T-helper 1 cell treated with Interleukin-12 subunit alpha and Interleukin-12 subunit beta and Interleukin-4 antibody, amounts not matched to agents 30 μg/mL and 1 μg/mL, for 36 hours (primary cell): ENCODE results near the gene RTCA.
A peak's percentile ranks its signal among the peaks of the same experiment; 100 is the strongest.
"Not testable (repeated sequence)": the region's sequence is repeated elsewhere in the genome, so short reads cannot be mapped to it uniquely, and the experiment has no call there.

Experiments used
- H3K27ac Mint-ChIP-seq: one replicate; pipeline ENCODE4 v1.8.0; 2021; ENCODE audit warnings: mild to moderate bottlenecking, mixed read lengths
- H3K27me3 Mint-ChIP-seq: one replicate; pipeline ENCODE4 v1.8.0; 2021; ENCODE audit warnings: low read depth, mixed read lengths
- H3K36me3 Mint-ChIP-seq: one replicate; pipeline ENCODE4 v1.8.0; 2021; ENCODE audit warnings: low read depth, mixed read lengths
- H3K4me1 Mint-ChIP-seq: one replicate; pipeline ENCODE4 v1.8.0; 2021; ENCODE audit warnings: low read depth, mixed read lengths
- H3K4me3 Mint-ChIP-seq: one replicate; pipeline ENCODE4 v1.8.0; 2021; ENCODE audit warnings: mild to moderate bottlenecking, moderate library complexity, mixed read lengths
- H3K9me3 Mint-ChIP-seq: one replicate; pipeline ENCODE4 v1.8.0; 2021; ENCODE audit warnings: mixed read lengths

RTCA gene

DNA sequence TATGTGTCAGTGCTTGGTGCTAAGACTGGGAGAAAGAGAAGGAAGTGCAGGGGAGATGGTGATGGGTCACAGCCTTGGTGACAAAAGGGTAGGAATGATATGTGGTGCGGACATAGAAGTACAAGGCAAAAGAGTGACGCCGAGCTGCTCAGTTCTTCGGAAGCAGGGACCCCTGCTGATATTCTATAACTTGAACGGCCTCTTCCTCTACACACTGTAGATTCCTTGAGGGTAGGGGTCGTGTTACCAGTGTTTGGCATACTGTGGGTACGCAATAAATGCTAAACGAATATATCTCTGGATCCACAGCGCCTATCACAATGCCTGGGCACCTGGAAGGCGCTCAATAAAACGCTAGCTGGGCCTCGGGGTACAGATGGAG lies 16.9 kb upstream of the RTCA start:
- Mint-ChIP-seq H3K27me3 (peaks cover 11% of the 10 kb centered on the region), H3K27ac (no peak overlapping the region), H3K4me3 (no peak overlapping the region), H3K36me3 (peaks cover under 1% of the 10 kb centered on the region), H3K4me1 (peaks cover 9% of the 10 kb centered on the region), H3K9me3 (no peaks in the 10 kb centered on the region)

DNA sequence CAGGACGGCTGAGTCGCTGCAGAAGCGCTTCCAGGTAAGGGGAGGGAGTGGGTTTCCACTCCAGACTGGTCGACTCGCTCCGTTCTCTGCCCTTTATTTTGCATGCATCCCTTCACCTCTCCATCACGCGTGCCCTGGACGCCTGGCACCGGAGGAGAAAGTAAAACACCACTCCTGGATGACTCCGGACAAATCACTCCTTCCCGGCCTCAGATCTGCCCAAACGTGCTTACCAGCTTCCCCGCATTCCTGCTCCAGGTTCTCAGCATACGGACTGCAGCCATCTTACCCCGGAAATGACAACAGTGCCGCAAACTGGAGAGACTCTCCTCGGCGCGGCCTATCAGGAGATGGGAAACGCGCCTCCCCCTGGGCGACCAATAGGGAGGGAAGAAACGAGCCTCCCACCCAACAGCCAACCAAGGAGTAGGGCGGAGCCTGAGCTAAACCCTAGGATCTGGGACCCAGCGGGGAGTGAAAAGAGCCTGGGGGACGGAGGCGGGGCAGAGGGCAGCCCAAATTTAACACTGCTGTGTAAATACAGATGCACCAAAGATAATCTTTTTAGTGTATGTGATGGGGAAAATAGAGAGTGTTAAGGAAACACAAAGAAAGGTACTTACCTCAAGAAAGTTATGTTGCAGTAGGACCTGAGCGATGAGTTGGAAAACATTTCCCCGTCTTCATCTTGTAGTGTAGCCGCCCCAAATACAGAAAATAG lies 16.3 kb upstream of the RTCA start, which contains the start of gene DBT:
Gene DBT (minus strand): TSS at position 298 of the 721 bp plus-strand sequence. CDS start 14 bp downstream, at position 284.
- no peaks in the 10 kb centered on the region for H3K9me3 Mint-ChIP-seq
- H3K27ac Mint-ChIP-seq = no peak within 1 kb of the TSS
- peaks cover 11% of the 10 kb centered on the region for H3K27me3 Mint-ChIP-seq
- H3K4me1 Mint-ChIP-seq = peaks cover 9% of the 10 kb centered on the region
- H3K36me3 Mint-ChIP-seq = no peaks in the 10 kb centered on the region
- H3K4me3 Mint-ChIP-seq = no peak within 1 kb of the TSS

DNA sequence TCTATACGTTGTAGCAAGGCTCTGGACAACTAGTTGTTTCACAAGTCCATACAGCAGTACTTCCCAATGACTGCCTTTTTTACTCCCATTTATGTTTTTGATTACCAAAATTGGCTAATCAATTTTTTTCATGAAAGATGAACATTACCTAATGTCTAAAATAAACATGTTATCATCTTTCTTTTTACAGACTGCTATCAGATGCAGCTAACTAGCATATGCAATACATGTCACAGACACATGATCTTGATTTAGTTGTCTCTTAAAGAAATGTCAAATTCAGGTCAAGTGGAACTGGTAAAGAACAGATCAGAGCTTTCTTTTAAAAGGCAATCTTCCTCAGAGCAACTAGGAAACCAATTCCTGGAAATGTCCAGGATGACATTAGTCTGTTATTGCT lies 15.8 kb upstream of the RTCA start:
- no peaks in the 10 kb centered on the region for H3K9me3 Mint-ChIP-seq
- no peak overlapping the region for H3K4me3 Mint-ChIP-seq
- no peak overlapping the region for H3K27ac Mint-ChIP-seq
- peaks cover 9% of the 10 kb centered on the region for H3K4me1 Mint-ChIP-seq
- H3K36me3 Mint-ChIP-seq = no peaks in the 10 kb centered on the region
- peaks cover 11% of the 10 kb centered on the region for H3K27me3 Mint-ChIP-seq

DNA sequence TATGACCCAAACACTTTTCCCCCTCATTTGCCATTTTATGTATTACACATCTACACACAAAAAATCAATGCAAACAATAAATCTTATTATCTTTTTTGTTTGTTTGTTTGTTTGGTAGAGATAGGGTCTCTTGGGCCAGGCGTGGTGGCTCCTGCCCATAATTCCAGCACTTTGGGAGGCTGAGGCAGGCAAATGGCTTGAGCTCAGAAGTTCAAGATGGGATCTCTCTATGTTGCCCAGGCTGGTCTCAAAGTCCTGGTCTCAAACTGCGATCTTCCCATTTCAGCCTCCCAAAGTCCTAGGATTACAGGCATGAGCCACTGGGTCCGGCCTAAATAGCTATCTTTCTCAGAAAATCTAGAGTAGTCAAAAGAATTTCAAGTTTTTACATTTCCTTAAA lies 15.2 kb upstream of the RTCA start:
- Mint-ChIP-seq H3K36me3 (no peaks in the 10 kb centered on the region), H3K27me3 (peaks cover 11% of the 10 kb centered on the region)

DNA sequence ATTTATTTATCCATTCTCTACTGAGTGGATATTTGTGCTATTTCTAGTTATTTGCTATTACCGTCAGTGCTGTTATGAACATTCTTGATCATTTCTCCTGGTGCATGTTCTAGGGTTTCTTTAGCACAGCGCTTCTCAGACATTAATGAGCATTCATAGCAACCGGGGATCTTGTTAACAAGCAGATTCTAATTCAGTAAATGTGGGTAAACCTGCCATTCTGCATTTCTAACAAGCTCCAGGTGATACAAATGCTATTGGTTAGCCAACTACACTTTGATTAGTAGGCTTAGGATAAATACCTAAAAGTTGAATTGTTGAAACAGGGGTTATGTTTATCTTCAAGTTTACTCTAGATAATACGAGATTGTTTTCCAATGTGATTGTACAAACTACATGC lies 13.1 kb upstream of the RTCA start:
- no peak overlapping the region for H3K4me3 Mint-ChIP-seq
- H3K4me1 Mint-ChIP-seq = peaks cover 5% of the 10 kb centered on the region

More for the DNA sequence above, 15.2 kb upstream of the RTCA start:
- H3K9me3 Mint-ChIP-seq = no peaks in the 10 kb centered on the region
- no peak overlapping the region for H3K27ac Mint-ChIP-seq
- H3K4me3 Mint-ChIP-seq = no peak overlapping the region
- peaks cover 9% of the 10 kb centered on the region for H3K4me1 Mint-ChIP-seq

DNA sequence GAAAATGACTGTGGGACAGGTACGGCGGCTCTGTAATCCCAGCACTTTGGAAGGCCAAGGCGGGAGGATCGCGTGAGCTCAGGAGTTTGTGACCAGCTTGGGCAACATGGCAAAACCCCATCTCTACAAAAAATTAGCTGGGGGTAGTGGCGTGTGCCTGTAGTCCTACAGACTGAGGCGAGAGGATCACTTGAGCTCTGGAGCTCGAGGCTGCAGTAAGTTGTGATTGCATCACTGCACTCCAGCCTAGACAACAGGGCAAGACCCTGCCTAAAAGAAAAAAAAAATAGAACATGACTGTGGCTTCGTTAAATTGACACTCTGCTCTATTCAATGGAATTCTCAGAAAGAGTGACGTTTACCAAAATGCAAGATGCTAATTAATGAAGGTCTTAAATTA lies 12.5 kb upstream of the RTCA start:
- H3K9me3 Mint-ChIP-seq = no peaks in the 10 kb centered on the region
- H3K27ac Mint-ChIP-seq = no peak overlapping the region
- peaks cover 5% of the 10 kb centered on the region for H3K4me1 Mint-ChIP-seq
- H3K36me3 Mint-ChIP-seq = no peaks in the 10 kb centered on the region
- H3K27me3 Mint-ChIP-seq = peaks cover 14% of the 10 kb centered on the region
- no peak overlapping the region for H3K4me3 Mint-ChIP-seq

More for the DNA sequence above, 13.1 kb upstream of the RTCA start:
- no peak overlapping the region for H3K27ac Mint-ChIP-seq
- H3K27me3 Mint-ChIP-seq = peaks cover 14% of the 10 kb centered on the region
- H3K36me3 Mint-ChIP-seq = no peaks in the 10 kb centered on the region
- no peaks in the 10 kb centered on the region for H3K9me3 Mint-ChIP-seq

DNA sequence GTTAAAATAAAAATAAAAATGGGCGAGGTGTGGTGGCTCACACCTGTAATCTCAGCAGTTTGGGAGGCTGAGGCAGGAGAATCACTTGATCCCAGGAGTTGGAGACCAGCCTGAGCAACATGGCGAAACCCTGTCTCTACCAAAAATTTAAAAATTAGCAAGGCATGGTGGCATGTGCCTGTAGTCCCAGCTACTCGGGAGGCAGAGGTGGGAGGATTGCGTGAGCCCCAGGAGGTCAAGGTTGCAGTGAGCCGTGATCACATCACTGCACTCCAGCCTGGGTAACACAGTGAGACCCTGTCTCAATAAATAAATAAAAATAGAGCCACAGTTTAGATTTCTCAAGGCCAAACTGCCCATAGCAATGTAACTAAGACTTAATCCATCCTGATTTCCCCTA lies 9.7 kb upstream of the RTCA start:
- H3K27me3 Mint-ChIP-seq = peaks cover 18% of the 10 kb centered on the region
- H3K4me1 Mint-ChIP-seq, H3K27ac Mint-ChIP-seq, H3K4me3 Mint-ChIP-seq, H3K36me3 Mint-ChIP-seq, H3K9me3 Mint-ChIP-seq: not testable (repeated sequence)

DNA sequence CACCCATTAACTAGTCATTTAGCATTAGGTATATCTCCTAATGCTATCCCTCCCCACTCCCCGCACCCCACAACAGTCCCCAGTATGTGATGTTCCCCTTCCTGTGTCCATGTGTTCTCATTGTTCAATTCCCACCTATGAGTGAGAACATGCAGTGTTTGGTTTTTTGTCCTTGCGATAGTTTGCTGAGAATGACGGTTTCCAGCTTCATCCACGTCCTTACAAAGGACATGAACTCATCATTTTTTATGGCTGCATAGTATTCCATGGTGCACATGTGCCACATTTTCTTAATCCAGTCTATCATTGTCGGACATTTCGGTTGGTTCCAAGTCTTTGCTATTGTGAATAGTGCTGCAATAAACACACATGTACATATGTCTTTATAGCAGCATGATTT lies 7.6 kb upstream of the RTCA start:
- Mint-ChIP-seq H3K9me3 (peaks cover 12% of the 10 kb centered on the region), H3K36me3 (peaks cover 15% of the 10 kb centered on the region), H3K27me3 (peaks cover 14% of the 10 kb centered on the region)
- H3K4me1 Mint-ChIP-seq, H3K4me3 Mint-ChIP-seq, H3K27ac Mint-ChIP-seq: not testable (repeated sequence)

DNA sequence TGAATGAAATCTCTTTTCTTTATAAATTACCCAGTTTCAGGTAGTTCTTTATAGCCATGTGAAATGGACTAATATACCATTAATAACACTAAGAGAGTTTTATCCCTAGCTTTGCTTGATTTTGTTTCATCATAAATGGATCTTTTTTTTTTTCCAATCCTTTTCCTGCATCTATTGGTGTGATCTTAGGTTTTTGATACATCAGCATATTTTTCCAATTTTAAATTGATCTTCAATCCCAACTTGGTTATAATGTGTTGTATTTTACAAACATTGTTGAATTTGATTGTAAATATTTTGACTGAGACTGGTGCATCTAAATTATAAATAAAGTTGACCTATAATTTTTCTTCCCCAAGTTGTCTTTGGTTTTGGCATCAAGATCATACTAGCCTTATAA lies 4.3 kb upstream of the RTCA start:
- Mint-ChIP-seq H3K36me3 (peaks cover 28% of the 10 kb centered on the region), H3K9me3 (peaks cover 12% of the 10 kb centered on the region), H3K27ac (no peak overlapping the region), H3K4me1 (peaks cover 6% of the 10 kb centered on the region), H3K4me3 (no peak overlapping the region), H3K27me3 (peaks cover 9% of the 10 kb centered on the region)

DNA sequence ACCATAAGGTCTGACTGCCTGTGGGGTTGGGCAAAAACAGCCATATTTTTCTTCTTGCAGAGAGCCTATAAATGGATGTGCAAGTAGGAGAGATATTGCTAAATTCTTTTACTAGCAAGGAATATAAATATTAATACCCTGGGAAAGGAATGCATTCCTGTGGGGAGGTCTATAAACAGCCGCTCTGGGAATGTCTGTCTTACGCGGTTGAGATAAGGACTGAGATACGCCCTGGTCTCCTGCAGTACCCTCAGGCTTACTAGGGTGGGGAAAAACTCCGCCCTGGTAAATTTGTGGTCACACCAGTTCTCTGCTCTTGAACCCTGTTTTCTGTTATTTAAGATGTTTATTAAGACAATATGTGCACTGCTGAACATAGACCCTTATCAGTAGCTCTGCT lies 1.9 kb upstream of the RTCA start:
- not testable (repeated sequence) for H3K27me3 Mint-ChIP-seq, H3K27ac Mint-ChIP-seq, H3K4me3 Mint-ChIP-seq
- Mint-ChIP-seq H3K9me3 (peaks cover 12% of the 10 kb centered on the region), H3K36me3 (peaks cover 37% of the 10 kb centered on the region), H3K4me1 (peaks cover 19% of the 10 kb centered on the region)

DNA sequence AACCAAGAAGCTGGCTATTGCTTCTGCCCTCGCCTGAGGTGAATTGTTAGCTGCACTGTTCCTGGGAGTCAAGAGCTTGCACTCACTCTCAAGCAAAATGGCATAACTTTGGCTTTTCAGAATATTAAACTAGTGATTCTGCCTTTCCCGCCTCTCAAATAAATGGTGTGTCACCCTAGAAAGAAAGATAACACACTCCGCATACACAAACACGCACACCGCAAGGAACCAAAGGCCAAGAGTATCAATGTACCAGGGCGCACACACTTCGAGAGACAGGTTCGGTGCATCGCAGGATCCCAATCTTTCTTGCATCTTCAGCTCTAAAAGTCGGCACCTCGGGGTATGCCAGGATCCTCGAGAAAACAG lies 470 bp upstream of the RTCA start:
- H3K4me1 Mint-ChIP-seq = peaks cover 25% of the 10 kb centered on the region
- H3K9me3 Mint-ChIP-seq = peaks cover 6% of the 10 kb centered on the region
- H3K27ac Mint-ChIP-seq = peak overlapping the region; percentile 100
- peaks cover 42% of the 10 kb centered on the region for H3K36me3 Mint-ChIP-seq
- peak overlapping the region; percentile 100 for H3K4me3 Mint-ChIP-seq
- peaks cover 5% of the 10 kb centered on the region for H3K27me3 Mint-ChIP-seq

DNA sequence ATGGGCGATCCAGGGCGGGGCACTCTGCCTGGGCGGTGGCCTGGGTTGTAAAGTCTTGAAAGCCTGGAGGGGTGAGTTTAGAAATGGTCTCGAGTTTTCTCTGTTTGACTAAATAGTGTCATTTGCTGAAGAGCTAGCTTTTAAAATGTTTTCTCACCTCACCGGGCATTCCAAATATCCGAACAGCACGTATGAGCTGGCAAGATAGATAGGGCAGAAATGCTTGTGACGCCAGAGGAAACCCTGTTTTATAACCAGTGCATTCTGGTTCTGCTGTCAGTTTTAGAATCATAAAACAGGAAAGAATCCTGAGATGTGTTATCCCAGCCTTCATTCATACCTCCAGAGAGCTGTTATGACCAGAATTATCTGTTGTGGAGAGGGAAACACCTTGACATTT lies 725 bp downstream of the RTCA start:
- peak overlapping the region; percentile 100 for H3K27ac Mint-ChIP-seq
- peaks cover 2% of the 10 kb centered on the region for H3K27me3 Mint-ChIP-seq
- H3K4me1 Mint-ChIP-seq = peaks cover 31% of the 10 kb centered on the region
- peak overlapping the region; percentile 100 for H3K4me3 Mint-ChIP-seq
- peaks cover 50% of the 10 kb centered on the region for H3K36me3 Mint-ChIP-seq
- peaks cover 2% of the 10 kb centered on the region for H3K9me3 Mint-ChIP-seq

DNA sequence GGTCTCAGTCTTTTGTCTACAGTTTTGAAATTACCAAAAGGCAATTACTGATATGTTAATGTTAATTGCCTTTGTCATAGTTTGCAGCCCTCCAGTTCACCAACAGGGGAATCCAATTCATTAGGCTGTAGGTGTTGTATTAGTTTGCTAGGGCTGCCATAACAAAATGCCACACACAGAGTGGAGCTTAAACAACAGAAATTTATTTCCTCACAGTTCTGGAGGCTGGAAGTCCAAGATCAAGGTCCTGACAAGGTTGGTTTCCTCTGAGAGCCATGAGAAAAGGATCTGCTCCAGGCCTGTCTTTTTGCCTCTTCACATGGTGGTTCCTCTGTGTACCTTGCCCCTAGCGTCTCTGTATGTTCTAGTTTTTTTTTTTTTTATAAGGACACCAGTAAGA lies 1.3 kb downstream of the RTCA start:
- Mint-ChIP-seq H3K9me3 (no peaks in the 10 kb centered on the region), H3K4me1 (peaks cover 32% of the 10 kb centered on the region), H3K27ac (peak overlapping the region; percentile 21), H3K27me3 (no peaks in the 10 kb centered on the region), H3K36me3 (peaks cover 52% of the 10 kb centered on the region), H3K4me3 (peak overlapping the region; percentile 100)

DNA sequence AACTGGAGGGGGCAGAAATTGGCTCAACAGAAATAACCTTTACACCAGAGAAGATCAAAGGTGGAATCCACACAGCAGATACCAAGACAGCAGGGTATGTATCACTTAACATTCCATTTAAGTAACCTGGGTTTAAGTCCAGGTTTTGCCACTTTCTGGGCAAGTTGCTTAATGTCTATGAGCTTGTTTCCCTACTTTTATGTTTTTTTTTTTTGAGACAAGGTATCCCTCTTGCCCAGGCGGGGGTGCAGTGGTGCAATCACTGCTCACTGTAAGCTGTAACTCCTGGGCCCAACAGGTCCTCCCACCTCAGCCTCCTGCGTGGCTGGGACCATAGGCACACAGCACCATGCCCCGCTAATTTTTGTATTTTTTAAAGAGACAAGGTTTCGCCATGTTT lies 2.2 kb downstream of the RTCA start:
- no peaks in the 10 kb centered on the region for H3K27me3 Mint-ChIP-seq
- peaks cover 48% of the 10 kb centered on the region for H3K36me3 Mint-ChIP-seq
- peak overlapping the region; percentile 23 for H3K27ac Mint-ChIP-seq
- no peaks in the 10 kb centered on the region for H3K9me3 Mint-ChIP-seq
- peaks cover 32% of the 10 kb centered on the region for H3K4me1 Mint-ChIP-seq
- H3K4me3 Mint-ChIP-seq = peak overlapping the region; percentile 100

DNA sequence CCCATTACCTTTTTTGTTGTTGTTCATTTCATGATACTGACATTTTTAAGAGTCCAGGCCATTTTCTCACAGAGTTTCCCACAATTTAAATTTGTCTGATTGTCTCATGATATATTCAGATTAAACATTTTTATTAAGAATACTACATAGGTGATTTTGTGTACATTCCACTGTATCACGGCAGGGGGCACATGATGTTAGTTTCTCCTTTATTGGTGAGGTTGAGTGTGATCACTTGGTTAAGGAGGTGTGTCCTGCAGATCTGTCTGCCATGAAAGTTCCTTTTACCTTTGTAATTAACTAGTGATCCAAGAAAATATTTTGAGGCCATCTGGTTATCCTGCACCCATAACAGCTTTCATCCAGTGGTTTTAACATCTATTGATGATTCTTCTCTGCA lies 11.8 kb downstream of the RTCA start:
- H3K36me3 Mint-ChIP-seq = peaks cover 56% of the 10 kb centered on the region
- H3K9me3 Mint-ChIP-seq = no peaks in the 10 kb centered on the region
- H3K27ac Mint-ChIP-seq = no peak overlapping the region
- H3K4me3 Mint-ChIP-seq = no peak overlapping the region
- peaks cover 24% of the 10 kb centered on the region for H3K4me1 Mint-ChIP-seq
- H3K27me3 Mint-ChIP-seq = no peaks in the 10 kb centered on the region
